GM18526 (cell line): ENCODE results near the gene PDIA5.

Experiments used
- POLR2A ChIP-seq: IDR thresholded peaks from 3 replicates; pipeline ENCODE4 v1.6.1; 2011; ENCODE audit not compliant: insufficient read length; ENCODE audit errors: extremely low read depth

Gene PDIA5

DNA sequence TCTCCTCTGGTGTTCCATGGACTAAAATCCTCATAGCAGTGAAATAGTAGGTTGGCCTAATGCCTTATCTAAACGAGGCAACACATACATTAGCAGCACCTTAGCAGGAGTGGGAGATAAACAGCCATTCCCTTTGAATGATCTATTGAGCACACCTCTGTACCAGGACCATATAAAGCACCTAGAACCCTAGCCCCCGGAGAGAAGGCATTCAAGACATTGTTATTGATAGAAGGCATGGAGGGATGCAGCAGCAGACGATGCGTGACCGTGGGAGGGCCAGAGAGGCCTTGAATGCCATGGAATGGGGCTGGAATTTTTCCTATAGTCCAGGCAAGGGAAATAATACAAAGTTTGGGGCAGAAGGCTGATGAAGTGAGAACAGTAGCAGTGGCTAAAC lies 32.7 kb upstream of the PDIA5 start:
- TF ChIP-seq POLR2A, result no peak

DNA sequence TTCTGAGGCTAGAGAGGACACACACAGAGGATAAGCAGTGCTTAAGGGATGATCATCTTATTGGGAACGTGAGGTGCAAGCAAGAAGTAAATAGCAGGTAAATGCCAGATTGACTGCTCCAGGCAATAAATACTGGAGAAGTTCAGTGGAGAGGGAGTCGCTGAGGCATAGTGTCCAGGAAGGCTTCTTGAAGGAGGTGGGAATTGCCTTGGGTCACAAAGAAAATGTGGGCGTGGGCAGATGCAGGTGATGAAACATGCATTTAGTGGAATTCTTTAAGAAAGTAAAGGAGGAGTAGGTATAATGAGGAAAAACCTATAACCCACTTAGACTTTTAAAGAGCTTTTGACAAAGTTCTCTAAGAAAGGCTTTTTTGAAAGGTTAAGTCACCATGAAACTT lies 31.8 kb upstream of the PDIA5 start:
- no peak for TF ChIP-seq POLR2A

DNA sequence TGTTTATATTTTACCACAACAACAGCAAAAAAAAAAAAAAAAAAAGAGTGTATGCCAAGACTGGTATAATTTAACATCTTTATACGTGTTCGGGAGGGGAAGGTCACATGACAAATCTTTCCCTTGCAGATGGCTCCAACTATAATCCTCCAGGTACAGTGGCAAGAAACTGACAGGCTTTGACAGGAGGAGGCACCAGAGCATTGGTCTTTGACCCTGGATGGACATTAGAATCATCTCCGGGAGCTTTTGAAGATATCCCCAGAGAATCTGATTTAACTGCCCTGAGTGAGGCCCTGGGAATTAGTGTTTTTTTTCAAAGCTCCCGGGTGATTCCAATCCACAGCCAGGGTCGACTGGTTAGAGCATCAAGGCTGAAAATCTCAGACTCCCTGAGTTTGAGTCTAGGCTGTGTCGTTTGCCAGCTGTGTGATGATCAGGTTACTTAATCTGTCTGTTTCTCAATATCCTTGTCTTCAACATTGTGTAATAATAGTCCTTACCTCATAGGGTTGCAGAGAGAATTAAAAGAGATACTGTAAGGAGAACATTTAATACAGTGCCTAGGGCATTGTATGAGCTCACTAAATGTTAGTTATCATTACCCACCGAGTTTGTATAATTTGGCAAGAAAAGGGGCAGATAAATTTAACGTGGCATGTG lies 30.3 kb upstream of the PDIA5 start:
- TF ChIP-seq POLR2A, result no peak

DNA sequence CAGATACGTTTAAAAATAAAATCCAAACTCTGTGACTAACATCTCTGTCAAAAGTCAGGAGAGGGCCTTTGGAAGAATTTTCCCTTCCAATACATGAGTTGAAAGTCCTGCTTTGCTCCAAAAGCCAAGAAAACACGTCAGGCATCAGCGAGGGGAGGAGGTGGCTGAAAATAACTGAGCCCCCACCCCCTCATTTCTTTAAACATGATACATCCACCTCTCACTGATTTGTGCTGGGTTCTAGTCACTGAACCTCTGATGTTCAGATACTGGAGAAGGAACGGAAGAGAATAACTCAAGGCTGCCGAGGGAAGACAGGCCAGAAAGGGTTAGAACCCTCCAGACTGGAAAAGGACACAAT lies 29.8 kb upstream of the PDIA5 start:
- TF ChIP-seq POLR2A, result no peak

DNA sequence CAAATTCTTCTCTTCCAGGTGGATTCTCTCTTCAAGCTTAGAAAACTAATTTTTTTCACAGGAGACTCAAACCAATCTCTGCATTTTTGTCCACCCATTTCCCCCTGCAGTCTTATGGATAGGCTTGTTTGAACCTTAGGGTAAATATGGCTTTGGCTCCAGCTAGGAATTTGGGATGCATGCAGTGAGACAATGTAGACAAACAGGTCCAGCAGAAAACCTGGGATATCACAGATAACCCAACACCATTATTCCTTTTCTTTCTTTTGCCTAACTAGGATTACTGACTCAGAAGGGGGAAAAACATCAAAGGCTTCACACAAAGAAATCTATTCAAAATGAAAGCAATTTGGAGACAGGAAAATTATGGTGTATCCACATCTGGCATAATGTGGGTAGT lies 28.1 kb upstream of the PDIA5 start:
- TF ChIP-seq POLR2A, result no peak

DNA sequence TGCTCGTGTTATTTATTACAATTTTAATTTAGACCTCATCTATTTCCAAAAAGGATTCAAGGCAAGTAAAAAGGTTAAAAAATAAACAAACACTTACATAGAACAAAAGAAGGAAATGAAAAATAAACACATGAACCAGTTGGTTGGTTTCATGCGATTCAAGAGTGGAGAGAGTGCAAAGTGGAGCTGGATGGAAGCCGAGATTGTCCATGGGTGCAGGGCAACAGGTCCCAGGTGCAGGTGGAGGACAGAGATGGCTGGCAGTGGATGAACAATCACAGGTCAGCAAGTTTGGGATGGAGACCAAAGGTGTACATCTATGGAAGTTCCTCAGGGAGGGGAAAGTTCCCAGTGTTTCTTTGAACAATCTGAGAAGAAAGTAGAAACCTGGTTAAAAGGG lies 27.6 kb upstream of the PDIA5 start:
- TF ChIP-seq POLR2A, result no peak

DNA sequence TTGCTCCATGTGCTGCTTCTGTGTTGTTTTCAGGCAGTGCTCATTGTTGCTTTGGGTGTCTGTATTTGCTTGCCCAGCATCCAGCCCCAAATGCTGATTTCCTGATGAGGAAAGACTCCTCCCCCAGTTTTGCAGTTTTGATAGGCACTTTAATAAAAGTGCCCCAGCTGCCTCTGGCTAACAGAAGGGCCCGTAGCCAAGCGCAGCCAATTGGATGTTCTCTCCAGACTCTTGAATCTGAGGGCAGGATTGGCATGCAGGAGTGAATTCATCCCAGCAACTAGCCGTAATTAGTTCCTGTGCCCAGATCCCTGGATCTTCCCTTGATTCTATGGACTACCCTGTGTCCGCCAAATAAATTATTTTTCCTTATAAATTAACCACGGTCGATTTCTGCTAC lies 24.4 kb upstream of the PDIA5 start:
- no peak for TF ChIP-seq POLR2A

DNA sequence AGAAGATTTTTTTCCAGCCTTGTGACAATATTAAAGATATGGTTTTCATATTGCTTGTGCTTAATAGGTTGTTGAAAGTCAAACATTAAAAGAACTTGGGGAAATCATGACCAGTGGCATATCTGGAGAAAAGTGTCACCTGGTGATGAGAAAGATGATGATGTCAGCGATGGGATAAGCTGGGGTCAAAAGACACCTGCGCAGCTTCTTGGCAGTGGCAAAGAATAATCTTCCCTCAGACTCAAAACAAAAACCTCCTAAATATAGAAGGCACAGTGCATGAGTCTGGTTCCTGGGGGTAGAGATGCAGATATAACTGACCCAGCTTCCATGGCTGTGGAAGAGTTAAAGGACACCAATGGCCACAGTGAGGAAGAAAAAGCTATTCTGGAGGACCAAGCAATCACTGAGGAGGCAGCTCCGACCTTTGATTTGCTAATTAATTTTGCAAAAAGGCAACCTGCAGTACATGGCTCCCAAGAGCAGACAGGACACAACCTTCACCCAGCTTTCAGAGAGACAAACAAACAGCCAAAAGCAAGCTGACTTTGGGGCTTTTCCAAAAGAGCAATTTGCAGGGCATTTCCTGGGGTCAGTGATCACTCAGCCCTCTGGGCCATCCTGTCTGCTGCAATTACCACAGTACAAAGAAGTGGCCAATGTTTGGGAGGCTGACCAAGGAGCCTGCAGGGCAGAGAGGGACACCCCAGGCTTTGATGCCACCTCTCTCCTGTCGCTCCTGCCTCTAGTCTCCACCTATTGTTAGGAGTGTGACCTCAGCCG lies 21.7 kb upstream of the PDIA5 start:
- TF ChIP-seq POLR2A, result no peak

DNA sequence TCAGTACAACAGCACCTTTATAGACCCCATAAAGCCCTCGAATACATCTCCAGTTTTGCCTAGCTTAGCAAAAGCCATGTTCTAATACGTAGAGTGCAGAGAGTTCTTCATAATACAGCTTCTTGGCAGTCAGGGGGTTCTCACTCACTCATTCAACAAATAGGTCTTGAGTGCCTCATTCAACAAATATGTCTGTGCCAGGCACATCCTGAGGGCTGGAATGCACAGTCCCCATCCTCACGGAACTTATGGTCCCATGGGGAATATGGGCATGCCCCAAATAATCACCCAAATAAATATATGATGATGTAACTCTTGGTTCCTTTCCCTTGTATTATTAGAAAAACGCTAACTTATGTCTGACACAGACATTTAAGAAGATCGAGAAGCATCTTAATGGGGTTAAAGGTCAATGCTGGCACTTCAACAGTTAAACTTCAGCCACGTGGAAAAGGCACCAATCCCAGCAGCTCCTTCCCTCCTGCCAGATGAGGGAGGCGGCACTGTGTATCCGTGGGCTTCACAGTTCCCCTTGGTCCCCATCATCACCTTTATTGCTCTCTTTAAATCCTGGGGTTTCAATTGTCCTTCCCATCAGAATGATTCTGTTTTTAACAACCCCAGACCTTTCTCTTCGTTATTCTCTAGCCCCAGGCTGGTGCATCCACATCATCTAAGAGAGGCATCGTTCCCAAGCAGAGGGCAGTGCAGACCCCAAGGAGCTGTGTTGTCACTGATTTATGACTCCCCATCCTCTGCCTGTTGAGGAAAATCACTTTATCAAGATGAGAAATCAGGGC lies 20.4 kb upstream of the PDIA5 start:
- no peak for TF ChIP-seq POLR2A

DNA sequence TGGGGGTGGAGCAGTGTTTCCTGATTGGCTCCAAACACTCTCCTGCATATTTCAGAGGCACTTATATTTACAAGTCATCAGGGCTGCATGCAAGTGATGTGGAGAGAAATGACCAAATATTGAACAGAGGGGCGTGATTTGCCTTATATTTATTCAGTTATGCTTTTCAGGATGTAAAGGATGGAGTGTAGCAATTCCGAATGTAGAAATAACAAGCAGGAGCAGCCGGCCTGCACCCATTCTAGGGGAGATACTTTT lies 19.8 kb upstream of the PDIA5 start:
- TF ChIP-seq POLR2A, result no peak

DNA sequence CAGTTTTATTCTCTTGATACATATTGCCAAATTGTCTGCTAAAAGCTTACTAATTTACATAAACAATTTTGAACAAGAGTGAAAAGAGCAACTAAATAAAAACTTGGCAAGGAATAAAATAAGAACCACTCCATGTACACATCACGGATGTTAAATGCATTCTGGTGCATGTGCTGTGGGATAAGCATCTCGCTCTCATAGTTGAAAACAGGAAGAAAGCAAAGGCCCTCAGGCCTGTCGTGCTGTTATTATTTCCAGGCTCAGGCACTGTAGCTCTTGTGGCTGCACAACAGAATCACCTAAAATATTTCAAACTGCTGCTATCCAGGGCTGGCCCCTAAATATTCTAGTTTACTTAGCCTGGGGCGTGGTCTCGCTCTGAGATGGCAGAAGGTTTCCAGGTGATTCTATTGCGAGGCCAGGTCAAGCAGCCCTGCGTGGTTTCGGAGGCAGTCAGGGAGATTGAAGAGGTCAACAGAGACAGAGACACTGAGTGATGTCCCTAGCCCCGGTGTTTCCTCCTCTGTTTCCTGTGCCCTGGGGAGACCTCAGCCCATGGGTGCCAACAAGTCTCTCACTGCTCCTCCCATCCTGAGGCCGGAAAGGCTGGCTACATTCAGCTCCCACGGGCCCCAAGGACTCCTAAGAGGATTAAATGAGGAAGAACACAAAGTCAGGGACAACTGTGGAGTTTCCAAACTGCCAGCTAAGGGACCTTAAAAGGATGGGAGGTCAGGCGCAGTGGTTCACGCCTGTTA lies 18.2 kb upstream of the PDIA5 start:
- no peak for TF ChIP-seq POLR2A

DNA sequence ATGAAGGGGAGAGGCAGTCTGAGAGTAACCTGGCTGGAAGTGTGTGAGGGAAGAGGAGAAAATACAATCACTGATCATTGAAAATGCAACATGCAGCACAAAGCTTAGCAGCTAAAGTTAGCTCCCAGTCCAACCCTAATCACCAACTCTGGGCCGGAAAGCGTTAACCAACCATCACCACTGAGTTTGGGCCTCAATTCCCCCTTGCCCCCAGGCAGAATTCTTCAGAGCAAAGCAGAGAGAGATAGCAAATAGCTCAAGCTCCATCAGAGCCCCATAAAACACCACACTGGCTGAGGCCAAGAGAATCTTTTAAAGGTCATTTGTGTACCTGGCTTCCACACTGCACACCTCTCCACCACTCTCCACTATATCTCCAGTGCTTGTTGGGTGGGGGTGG lies 16.2 kb upstream of the PDIA5 start:
- TF ChIP-seq POLR2A, result no peak

DNA sequence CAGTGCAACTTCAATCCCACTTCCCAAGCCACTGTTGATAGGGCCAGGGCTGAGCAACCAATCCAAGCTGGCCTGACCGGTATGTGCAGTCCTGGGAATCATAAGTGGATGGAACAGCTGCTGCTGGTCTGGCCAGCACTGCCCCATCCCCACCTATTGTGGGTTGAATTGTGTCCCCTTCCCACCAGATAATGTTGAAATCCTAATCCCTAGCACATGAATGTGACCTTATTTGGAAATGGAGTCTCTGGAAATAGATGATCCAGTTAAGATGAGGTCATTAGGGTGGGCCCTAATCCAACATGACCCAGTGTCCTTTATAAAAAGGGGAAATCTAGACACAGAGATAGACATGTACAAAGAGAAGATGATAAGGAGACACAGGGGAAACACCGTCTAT lies 13.7 kb upstream of the PDIA5 start:
- no peak for TF ChIP-seq POLR2A

DNA sequence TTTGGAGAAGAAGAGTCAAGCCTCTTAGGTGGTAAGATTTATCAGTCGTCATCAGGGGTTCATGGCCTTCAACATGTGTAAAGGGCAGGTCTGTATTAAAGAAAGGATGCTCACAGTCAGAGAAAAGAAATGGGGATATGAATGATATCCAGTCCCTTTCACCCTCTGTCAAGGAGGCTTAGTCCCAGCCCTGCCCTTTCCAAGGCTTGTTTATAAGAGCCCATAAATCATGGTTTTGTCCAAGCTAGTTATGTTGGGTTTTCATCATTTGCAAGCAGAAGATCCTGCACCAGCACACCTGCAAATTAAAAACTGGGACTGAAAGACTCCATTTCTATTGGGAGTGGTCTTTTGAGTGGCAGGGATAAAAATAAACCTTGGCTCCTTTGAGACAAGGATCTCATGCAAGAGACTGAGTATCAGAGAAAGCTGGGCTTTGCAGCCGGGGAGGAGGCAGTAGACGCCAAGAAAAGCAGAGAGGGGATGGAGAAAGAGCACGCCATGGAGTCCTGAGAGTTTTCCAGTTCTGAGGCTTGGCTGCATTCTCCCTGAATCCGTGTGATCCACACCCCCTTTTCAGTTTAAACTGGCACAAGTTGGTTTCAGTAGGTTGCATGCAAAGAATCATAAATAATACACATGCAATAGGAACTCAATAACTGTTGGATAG lies 12.6 kb upstream of the PDIA5 start:
- TF ChIP-seq POLR2A, result no peak

DNA sequence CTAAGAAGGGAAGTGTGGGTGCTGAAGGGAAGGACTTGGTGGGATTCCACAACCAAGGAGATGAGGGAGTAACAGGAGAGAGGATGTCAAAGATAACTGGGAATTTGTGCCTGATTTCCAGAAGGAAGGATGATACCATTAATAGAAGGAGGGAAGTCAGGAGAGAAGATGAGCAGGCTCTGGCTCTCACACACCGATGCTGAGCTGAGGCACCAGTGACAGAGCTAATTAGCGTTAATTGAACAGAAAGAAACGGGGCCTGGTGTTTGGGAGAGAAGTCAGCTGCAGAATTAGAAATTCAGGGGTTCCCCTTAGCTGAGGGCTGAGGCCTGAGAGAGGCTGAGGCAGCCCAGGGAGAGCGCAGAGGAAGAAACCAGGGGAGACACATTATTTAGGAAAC lies 11.9 kb upstream of the PDIA5 start:
- TF ChIP-seq POLR2A, result no peak
